Ascending aorta (tissue), 2 donors: ENCODE data around the gene DOCK2. TPM values are rescaled to one million over a fixed set of nuclear protein-coding genes. Genes with fewer than 3 reads are reported as not detected.

Source experiments
- DNase-seq, 2 donors: peaks; one replicate each; pipeline ENCODE4 v3.0.0-alpha.2; 2019; ENCODE audit warnings: low spot score in 2 of 2
- H3K27ac ChIP-seq, 2 donors: fragments of 200-600 bp; sonication (generic); one replicate each; pipeline ENCODE4 v1.5.1; 2016 to 2017; ENCODE audit warnings: mild to moderate bottlenecking in 1 of 2
- H3K27me3 ChIP-seq: fragments of 200-600 bp; sonication (generic); one replicate; pipeline ENCODE4 v1.5.1; 2017
- H3K36me3 ChIP-seq, 2 donors: fragments of 200-600 bp; sonication (generic); one replicate each; pipeline ENCODE4 v1.5.1; 2016
- H3K4me1 ChIP-seq, 2 donors: fragments of 200-600 bp; sonication (generic); one replicate each; pipeline ENCODE4 v1.5.1; 2016 to 2017; ENCODE audit warnings: mild to moderate bottlenecking in 1 of 2
- H3K4me3 ChIP-seq, 2 donors: fragments of 200-600 bp; sonication (generic); one replicate each; pipeline ENCODE4 v1.5.1; 2016 to 2017; ENCODE audit warnings: mild to moderate bottlenecking in 1 of 2
- H3K9me3 ChIP-seq, 2 donors: fragments of 200-600 bp; sonication (generic); one replicate each; pipeline ENCODE4 v1.5.1; 2016
- CTCF ChIP-seq, 3 experiments: fragments of 200-600 bp in 2 of 3; fragments of 450-650 bp in 1 of 3; sonication (generic) in 2 of 3; IDR thresholded peaks; one replicate each; pipeline ENCODE4 v1.5.1; 2016 to 2019; ENCODE audit warnings: antibody characterized with exemption in 3 of 3, mild to moderate bottlenecking in 1 of 3, moderate library complexity in 1 of 3
- intact Hi-C: fragments of 100-400 bp; cut with DNase I; formaldehyde crosslinking; loops from one replicate; pipeline ENCODE4 v1.15.1; 2023
- total RNA-seq: library from RNA; depleted of rRNA; stranded (reverse); fragments of >200 nt; gene quantifications from one replicate; pipeline ENCODE4 v1.1.0, GENCODE V29; 2016

DOCK2 gene
- total RNA-seq, 1 donor from 2014 or later, result 33.1 TPM

- Histone ChIP-seq H3K36me3 (no peaks in the 10 kb centered on the region), H3K9me3 (no peaks in the 10 kb centered on the region), H3K4me1 (no peaks in the 10 kb centered on the region), H3K27ac (no peak overlapping the region), H3K27me3 (no peaks in the 10 kb centered on the region), H3K4me3 (no peak overlapping the region)
- no peak for TF ChIP-seq CTCF (IDR thresholded peaks at IDR 0.05)
- intact Hi-C loops, result no loop called here
- DNase-seq, result no peak
Measured at GRCh38 chr5:169911448-169912212, 274.6 kb downstream of the DOCK2 start.

- Histone ChIP-seq H3K4me1 (no peaks in the 10 kb centered on the region), H3K4me3 (no peak overlapping the region), H3K27me3 (no peaks in the 10 kb centered on the region), H3K27ac (no peak overlapping the region), H3K36me3 (no peaks in the 10 kb centered on the region), H3K9me3 (no peaks in the 10 kb centered on the region)
- DNase-seq, result no peak
- TF ChIP-seq CTCF (IDR thresholded peaks at IDR 0.05), result no peak
- intact Hi-C loops, result no loop called here
Measured at GRCh38 chr5:169913479-169913878, 276.4 kb downstream of the DOCK2 start.

GRCh38 chr5:169914766-169915165, 277.7 kb downstream of the DOCK2 start:
- no peak for DNase-seq
- Histone ChIP-seq H3K36me3 (no peaks in the 10 kb centered on the region), H3K27me3 (no peaks in the 10 kb centered on the region), H3K4me3 (no peak overlapping the region), H3K27ac (no peak overlapping the region), H3K4me1 (no peaks in the 10 kb centered on the region), H3K9me3 (no peaks in the 10 kb centered on the region)
- intact Hi-C loops, result no loop called here
- TF ChIP-seq CTCF (IDR thresholded peaks at IDR 0.05), result no peak

GRCh38 chr5:169917500-169917899, 280.4 kb downstream of the DOCK2 start:
- no peaks in the 10 kb centered on the region for H3K4me1 ChIP-seq
- H3K27ac ChIP-seq, result no peak overlapping the region
- no peaks in the 10 kb centered on the region for H3K9me3 ChIP-seq
- H3K36me3 ChIP-seq, result no peaks in the 10 kb centered on the region
- H3K4me3 ChIP-seq, result no peak overlapping the region
- no peak for DNase-seq
- intact Hi-C loops, result no loop called here
- TF ChIP-seq CTCF (IDR thresholded peaks at IDR 0.05), result no peak
- H3K27me3 ChIP-seq, result no peaks in the 10 kb centered on the region

GRCh38 chr5:169918228-169918627, 281.2 kb downstream of the DOCK2 start:
- H3K27me3 ChIP-seq, result no peaks in the 10 kb centered on the region
- intact Hi-C loops, result no loop called here
- H3K9me3 ChIP-seq, result no peaks in the 10 kb centered on the region
- no peak for TF ChIP-seq CTCF (IDR thresholded peaks at IDR 0.05)
- no peak for DNase-seq
- H3K36me3 ChIP-seq, result no peaks in the 10 kb centered on the region
- H3K4me1 ChIP-seq, result no peaks in the 10 kb centered on the region
- H3K4me3 ChIP-seq, result no peak overlapping the region
- H3K27ac ChIP-seq, result no peak overlapping the region
